HepG2 (cell line): ENCODE data around the gene CELSR2. TPM values are rescaled to one million over a fixed set of nuclear protein-coding genes. Genes with fewer than 3 reads are reported as not detected.
A peak's percentile ranks its signal among the peaks of the same experiment; 100 is the strongest.

ENCODE experiments used
- AFF4 ChIP-seq: sonication (generic); formaldehyde crosslinking; IDR thresholded peaks from 2 replicates; pipeline ENCODE4 v1.4.0; 2020; ENCODE audit warnings: missing genetic modification reagents
- ARID3A ChIP-seq: IDR thresholded peaks from 2 replicates; pipeline ENCODE4 v1.6.1; 2012; ENCODE audit warnings: low read depth, low read length, improper control_type of control experiment
- CTCF ChIP-seq: sonication (generic); formaldehyde crosslinking; IDR thresholded peaks from 2 replicates; pipeline ENCODE4 v1.5.0; 2020; ENCODE audit warnings: mild to moderate bottlenecking, missing genetic modification reagents, moderate library complexity
- EZH2 ChIP-seq: conservative IDR thresholded peaks from 2 replicates; pipeline ENCODE4 v1.6.1; 2012; ENCODE audit warnings: mild to moderate bottlenecking, low read depth, low read length, moderate library complexity
- GATAD2A ChIP-seq: IDR thresholded peaks from 2 replicates; pipeline ENCODE4 v1.6.1; 2016
- KLF16 ChIP-seq, 2 experiments: sonication (generic) in 1 of 2; formaldehyde crosslinking in 1 of 2; IDR thresholded peaks; 2 replicates each; pipeline versions ENCODE4 v1.6.1 to v1.8.0; 2016 to 2023; ENCODE audit warnings: missing genetic modification reagents in 2 of 2, missing compliant biosample characterization in 1 of 2
- NCOA1 ChIP-seq: sonication (generic); formaldehyde crosslinking; IDR thresholded peaks from 2 replicates; pipeline ENCODE4 v1.9.0; 2021; ENCODE audit warnings: missing genetic modification reagents
- SETDB1 ChIP-seq: sonication (generic); formaldehyde crosslinking; IDR thresholded peaks from 2 replicates; pipeline ENCODE4 v1.5.1; 2020; ENCODE audit warnings: missing genetic modification reagents, mild to moderate bottlenecking, borderline replicate concordance
- ZBTB40 ChIP-seq, 2 experiments: fragments of 450-650 bp in 1 of 2; sonication (generic) in 1 of 2; formaldehyde crosslinking in 1 of 2; IDR thresholded peaks; 2 replicates each; pipeline versions ENCODE4 v1.6.1 to v1.8.0; 2016 to 2022; ENCODE audit warnings: antibody characterized with exemption in 1 of 2, mild to moderate bottlenecking in 1 of 2, missing genetic modification reagents in 1 of 2
- ZNF7 ChIP-seq: IDR thresholded peaks from 2 replicates; pipeline ENCODE4 v1.6.1; 2016; ENCODE audit warnings: missing biosample characterization, missing genetic modification reagents
- ZNF850 ChIP-seq: sonication (generic); formaldehyde crosslinking; conservative IDR thresholded peaks from 2 replicates; pipeline ENCODE4 v1.9.0; 2021; ENCODE audit warnings: mild to moderate bottlenecking, missing genetic modification reagents
- polyA plus RNA-seq, 8 experiments: library from polyadenylated mRNA; depleted of rRNA in 3 of 8; stranded (reverse) in 7 of 8; unstranded in 1 of 8; fragments of >200 nt; fragmentation: Illumina TruSeq in 4 of 8; extraction: Trizol in 4 of 8; gene quantifications; 2 replicates each; pipeline versions ENCODE4 v1.2.1 to v1.2.3, GENCODE V29; 2011 to 2016; ENCODE audit warnings: low read depth in 4 of 8, missing spikeins in 1 of 8, mixed read lengths in 1 of 8; ENCODE audit not compliant: insufficient read depth in 1 of 8
- total RNA-seq, 5 experiments: library from RNA; depleted of rRNA; stranded (reverse); fragments of >200 nt; fragmentation: Illumina TruSeq; extraction: Trizol; gene quantifications; 2 replicates each; pipeline ENCODE4 v1.2.3, GENCODE V29; 2016; ENCODE audit warnings: low read depth in 1 of 5

The CELSR2 gene
- total and polyA plus RNA-seq, 2 of the 13 experiments (the other 11 are each of a cell fraction or from before 2014, with no cell fraction given): 4.0 to 6.6 TPM

- no peak for TF ChIP-seq AFF4 (CRISPR knock-in tag)
- TF ChIP-seq ZNF7: no peak
- peak; percentile 99 for TF ChIP-seq CTCF
- no peak for TF ChIP-seq ARID3A
- no peak for TF ChIP-seq SETDB1 (CRISPR knock-in tag)
- TF ChIP-seq GATAD2A (CRISPR knock-in tag): peak; percentile 79
- TF ChIP-seq EZH2: no peak
- no peak for TF ChIP-seq ZBTB40 (IDR thresholded peaks at IDR 0.05)
- TF ChIP-seq ZBTB40 (CRISPR knock-in tag; IDR thresholded peaks at IDR 0.05): no peak
- no peak for TF ChIP-seq ZNF850 (CRISPR knock-in tag)
- peak in 1 of 2 experiments; percentile 86; a peak in 2 of 4 replicates for TF ChIP-seq KLF16 (CRISPR knock-in tag; IDR thresholded peaks at IDR 0.05)
- TF ChIP-seq NCOA1: no peak
Measured at GRCh38 chr1:109277434-109278204, 28.3 kb downstream of the CELSR2 start (continued).
